Endothelial cell of umbilical vein (primary cell): ENCODE measurements around the gene PDE7B.
"Not testable (repeated sequence)": the region's sequence is repeated elsewhere in the genome, so short reads cannot be mapped to it uniquely, and the experiment has no call there.

Experiments used
- EZH2 ChIP-seq: IDR thresholded peaks from 2 replicates; pipeline ENCODE4 v1.6.1; 2012; ENCODE audit warnings: borderline replicate concordance, low read depth, mild to moderate bottlenecking, moderate library complexity, low read length, inconsistent platforms; ENCODE audit not compliant: severe bottlenecking
- GATA2 ChIP-seq: IDR thresholded peaks from 2 replicates; pipeline ENCODE4 v1.7.0; 2011; ENCODE audit warnings: low read depth, mild to moderate bottlenecking, moderate library complexity, mixed read lengths, low read length; ENCODE audit not compliant: insufficient read length, insufficient read depth
- JUN ChIP-seq: IDR thresholded peaks from 2 replicates; pipeline ENCODE4 v1.6.1; 2011; ENCODE audit warnings: borderline replicate concordance, low read depth; ENCODE audit not compliant: insufficient read length, insufficient read depth
- MAX ChIP-seq: IDR thresholded peaks from 2 replicates; pipeline ENCODE4 v1.6.1; 2011; ENCODE audit not compliant: insufficient read depth, insufficient read length
- MYC ChIP-seq: IDR thresholded peaks from one replicate; pipeline ENCODE4 v1.6.1; 2011; ENCODE audit warnings: mild to moderate bottlenecking, low read depth, low read length
- POLR2A ChIP-seq: IDR thresholded peaks from 2 replicates; pipeline ENCODE4 v1.6.1; 2012; ENCODE audit warnings: low read depth, mild to moderate bottlenecking, control low read depth, low read length
- POLR2AphosphoS5 ChIP-seq: IDR thresholded peaks from 2 replicates; pipeline ENCODE4 v1.6.1; 2012; ENCODE audit warnings: low read depth, mild to moderate bottlenecking, control low read depth, low read length, moderate library complexity; ENCODE audit not compliant: insufficient read depth
- TF ChIP-seq, protein P1 (sequence below), 2 donors: IDR thresholded peaks; 1 replicate in 1 of 2; 2 replicates in 1 of 2; pipeline ENCODE4 v1.5.1; 2011; ENCODE audit warnings: low read length in 2 of 2, mild to moderate bottlenecking in 2 of 2, moderate library complexity in 2 of 2, control low read depth in 1 of 2, inconsistent platforms in 1 of 2, low read depth in 1 of 2; ENCODE audit not compliant: insufficient read depth in 1 of 2; ENCODE audit errors: extremely low read depth in 1 of 2

DNA sequence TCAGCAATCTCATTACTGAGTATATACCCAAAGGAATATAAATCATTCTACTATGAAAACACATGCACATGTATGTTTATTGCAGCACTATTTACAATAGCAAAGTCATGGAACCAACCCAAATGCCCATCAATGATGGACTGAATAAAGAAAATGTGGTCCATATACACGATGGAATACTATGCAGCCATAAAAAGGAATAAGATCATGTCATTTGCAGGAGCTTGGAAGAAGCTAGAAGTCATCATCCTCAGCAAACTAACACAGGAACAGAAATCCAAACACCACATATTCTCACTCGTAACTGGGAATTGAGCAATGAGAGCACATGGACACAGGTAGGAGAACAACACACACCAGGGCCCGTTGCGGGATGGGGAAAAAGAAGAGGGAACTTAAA lies 373.5 kb downstream of the PDE7B start:
- TF ChIP-seq POLR2A, POLR2AphosphoS5, EZH2, GATA2, MYC, MAX, JUN: not testable (repeated sequence)
- TF ChIP-seq, protein P1, sequence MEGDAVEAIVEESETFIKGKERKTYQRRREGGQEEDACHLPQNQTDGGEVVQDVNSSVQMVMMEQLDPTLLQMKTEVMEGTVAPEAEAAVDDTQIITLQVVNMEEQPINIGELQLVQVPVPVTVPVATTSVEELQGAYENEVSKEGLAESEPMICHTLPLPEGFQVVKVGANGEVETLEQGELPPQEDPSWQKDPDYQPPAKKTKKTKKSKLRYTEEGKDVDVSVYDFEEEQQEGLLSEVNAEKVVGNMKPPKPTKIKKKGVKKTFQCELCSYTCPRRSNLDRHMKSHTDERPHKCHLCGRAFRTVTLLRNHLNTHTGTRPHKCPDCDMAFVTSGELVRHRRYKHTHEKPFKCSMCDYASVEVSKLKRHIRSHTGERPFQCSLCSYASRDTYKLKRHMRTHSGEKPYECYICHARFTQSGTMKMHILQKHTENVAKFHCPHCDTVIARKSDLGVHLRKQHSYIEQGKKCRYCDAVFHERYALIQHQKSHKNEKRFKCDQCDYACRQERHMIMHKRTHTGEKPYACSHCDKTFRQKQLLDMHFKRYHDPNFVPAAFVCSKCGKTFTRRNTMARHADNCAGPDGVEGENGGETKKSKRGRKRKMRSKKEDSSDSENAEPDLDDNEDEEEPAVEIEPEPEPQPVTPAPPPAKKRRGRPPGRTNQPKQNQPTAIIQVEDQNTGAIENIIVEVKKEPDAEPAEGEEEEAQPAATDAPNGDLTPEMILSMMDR (IDR thresholded peaks at IDR 0.05; ENCODE audit: extremely low read depth in 1 of 2, insufficient read depth in 1 of 2, low read depth in 1 of 2, low read length in 2 of 2), result not testable (repeated sequence)
